Endothelial cell of umbilical vein (primary cell): ENCODE data around the gene TNFRSF1A. TPM values are rescaled to one million over a fixed set of nuclear protein-coding genes. Genes with fewer than 3 reads are reported as not detected.

ENCODE experiments used
- BruUV-seq: library from RNA; stranded (reverse); fragments of 400-500 nt; replicated peaks from 2 replicates; lab custom pipeline; 2021; lab: Mats Ljungman, UMichigan
- CTCF ChIA-PET: fragments of 300-600, 350-600 bp; sonication (Branson Sonifier 250); formaldehyde crosslinking; loops from one replicate; lab custom pipeline; 2021; ENCODE audit warnings: antibody characterized with exemption, inconsistent platforms; lab: Charles Lee
- POLR2A ChIA-PET: fragments of 300-600, 350-600 bp; sonication (Branson Sonifier 250); formaldehyde crosslinking; loops from one replicate; lab custom pipeline; 2021; ENCODE audit warnings: antibody characterized with exemption, inconsistent platforms; lab: Charles Lee
- DNase-seq: peaks from one replicate; pipeline ENCODE4 v3.0.0-alpha.2; 2011; ENCODE audit warnings: low read depth, low spot score
- FAIRE-seq: peaks from 2 replicates; lab custom pipeline; 2011; peaks lifted over from hg19 to GRCh38; lab: Jason Lieb, UNC
- H2AFZ ChIP-seq: 2 replicates; pipeline ENCODE4 v1.6.0; 2012; ENCODE audit warnings: low read depth, low read length, control low read depth, inconsistent platforms
- H3K27ac ChIP-seq: 2 replicates; pipeline ENCODE4 v1.5.1; 2011; ENCODE audit warnings: low read depth, mild to moderate bottlenecking, control low read depth, low read length, moderate library complexity; ENCODE audit not compliant: insufficient read depth
- H3K27me3 ChIP-seq, 2 experiments: 2 replicates each; pipeline versions ENCODE4 v1.6.0 to v1.6.1; 2011; ENCODE audit warnings: low read length in 2 of 2, mixed read lengths in 1 of 2; ENCODE audit not compliant: control insufficient read depth in 2 of 2, insufficient read depth in 2 of 2
- H3K36me3 ChIP-seq, 2 experiments: 2 replicates in 1 of 2; 3 replicates in 1 of 2; pipeline ENCODE4 v1.5.1; 2011; ENCODE audit warnings: low read length in 2 of 2, mild to moderate bottlenecking in 1 of 2, moderate library complexity in 1 of 2; ENCODE audit not compliant: control insufficient read depth in 2 of 2, insufficient read depth in 2 of 2; ENCODE audit errors: extremely low read depth in 1 of 2
- H3K4me1 ChIP-seq: 3 replicates; pipeline ENCODE4 v1.5.1; 2011; ENCODE audit warnings: mild to moderate bottlenecking, low read length; ENCODE audit not compliant: control insufficient read depth, insufficient read depth; ENCODE audit errors: extremely low read depth
- H3K4me2 ChIP-seq: 2 replicates; pipeline ENCODE4 v1.6.1; 2011; ENCODE audit warnings: low read length, control low read depth, mixed read lengths; ENCODE audit not compliant: insufficient read depth
- H3K4me3 ChIP-seq, 3 experiments: fragments of 200-600 bp in 1 of 3; sonication (generic), shearing (Covaris generic) in 1 of 3; replicated peaks in 1 of 3; 2 replicates each; pipeline ENCODE4 v1.5.1; 2011 to 2016; ENCODE audit warnings: control low read depth in 3 of 3, low read length in 3 of 3, mild to moderate bottlenecking in 2 of 3, inconsistent platforms in 1 of 3, low read depth in 1 of 3, moderate library complexity in 1 of 3; ENCODE audit not compliant: insufficient read depth in 1 of 3
- H3K79me2 ChIP-seq: 2 replicates; pipeline ENCODE4 v1.6.0; 2012; ENCODE audit warnings: low read length, inconsistent platforms; ENCODE audit not compliant: control insufficient read depth, insufficient read depth
- H3K9ac ChIP-seq: replicated peaks from 2 replicates; pipeline ENCODE3; 2011; ENCODE audit warnings: low read length, control low read depth; ENCODE audit not compliant: insufficient read depth; ENCODE audit errors: extremely low read depth
- H3K9me1 ChIP-seq: replicated peaks from 3 replicates; pipeline ENCODE4 v1.6.0; 2011; ENCODE audit warnings: mild to moderate bottlenecking, low read length; ENCODE audit not compliant: control insufficient read depth, insufficient read depth; ENCODE audit errors: extremely low read depth
- H3K9me3 ChIP-seq: replicated peaks from 2 replicates; pipeline ENCODE4 v1.5.1; 2012; ENCODE audit warnings: low read length, inconsistent platforms; ENCODE audit not compliant: control insufficient read depth, insufficient read depth
- H4K20me1 ChIP-seq: replicated peaks from 2 replicates; pipeline ENCODE3; 2011; ENCODE audit warnings: mild to moderate bottlenecking, low read length; ENCODE audit not compliant: control insufficient read depth, insufficient read depth; ENCODE audit errors: extremely low read depth
- EZH2 ChIP-seq: IDR thresholded peaks from 2 replicates; pipeline ENCODE4 v1.6.1; 2012; ENCODE audit warnings: borderline replicate concordance, low read depth, mild to moderate bottlenecking, moderate library complexity, low read length, inconsistent platforms; ENCODE audit not compliant: severe bottlenecking
- FOS ChIP-seq: IDR thresholded peaks from 2 replicates; pipeline ENCODE4 v1.6.1; 2011; ENCODE audit warnings: mild to moderate bottlenecking, low read length, moderate library complexity, borderline replicate concordance; ENCODE audit not compliant: insufficient read depth
- GATA2 ChIP-seq: IDR thresholded peaks from 2 replicates; pipeline ENCODE4 v1.7.0; 2011; ENCODE audit warnings: low read depth, mild to moderate bottlenecking, moderate library complexity, mixed read lengths, low read length; ENCODE audit not compliant: insufficient read length, insufficient read depth
- JUN ChIP-seq: IDR thresholded peaks from 2 replicates; pipeline ENCODE4 v1.6.1; 2011; ENCODE audit warnings: borderline replicate concordance, low read depth; ENCODE audit not compliant: insufficient read length, insufficient read depth
- MYC ChIP-seq: IDR thresholded peaks from one replicate; pipeline ENCODE4 v1.6.1; 2011; ENCODE audit warnings: mild to moderate bottlenecking, low read depth, low read length
- POLR2A ChIP-seq: IDR thresholded peaks from 2 replicates; pipeline ENCODE4 v1.6.1; 2012; ENCODE audit warnings: low read depth, mild to moderate bottlenecking, control low read depth, low read length
- POLR2AphosphoS5 ChIP-seq: IDR thresholded peaks from 2 replicates; pipeline ENCODE4 v1.6.1; 2012; ENCODE audit warnings: low read depth, mild to moderate bottlenecking, control low read depth, low read length, moderate library complexity; ENCODE audit not compliant: insufficient read depth
- dilution Hi-C: fragments of 300-500 bp; cut with MboI; formaldehyde crosslinking; loops from one replicate; pipeline ENCODE4 v1.15.0; 2019; ENCODE audit warnings: low sequenced_read_pairs; ENCODE audit not compliant: extremely low pct_ligation_motif_present
- intact Hi-C: fragments of 100-400 bp; cut with micrococcal nuclease; formaldehyde crosslinking; loops from one replicate; pipeline ENCODE4 v1.10.0; 2022
- polyA plus RNA-seq, 4 experiments: library from polyadenylated mRNA; depleted of rRNA in 3 of 4; stranded (reverse) in 3 of 4; unstranded in 1 of 4; fragments of >200 nt; gene quantifications; 2 replicates each; pipeline versions ENCODE4 v1.2.1 to v1.2.3, GENCODE V29; 2011 to 2012; ENCODE audit warnings: missing spikeins in 1 of 4
- total RNA-seq: library from RNA; stranded (reverse); gene quantifications from 2 replicates; pipeline ENCODE4 v1.2.3, GENCODE V29; 2021
- TF ChIP-seq, protein P1 (sequence below), 2 donors: IDR thresholded peaks; 1 replicate in 1 of 2; 2 replicates in 1 of 2; pipeline ENCODE4 v1.5.1; 2011; ENCODE audit warnings: low read length in 2 of 2, mild to moderate bottlenecking in 2 of 2, moderate library complexity in 2 of 2, control low read depth in 1 of 2, inconsistent platforms in 1 of 2, low read depth in 1 of 2; ENCODE audit not compliant: insufficient read depth in 1 of 2; ENCODE audit errors: extremely low read depth in 1 of 2
- TF ChIP-seq, protein P2 (sequence below): IDR thresholded peaks from 2 replicates; pipeline ENCODE4 v1.6.1; 2011; ENCODE audit not compliant: insufficient read depth, insufficient read length

TNFRSF1A gene
- total and polyA plus RNA-seq, 2 donors (not counting 3 experiments of a cell fraction or from before 2014, with no cell fraction given), result 86.5 to 98.2 TPM

DNA sequence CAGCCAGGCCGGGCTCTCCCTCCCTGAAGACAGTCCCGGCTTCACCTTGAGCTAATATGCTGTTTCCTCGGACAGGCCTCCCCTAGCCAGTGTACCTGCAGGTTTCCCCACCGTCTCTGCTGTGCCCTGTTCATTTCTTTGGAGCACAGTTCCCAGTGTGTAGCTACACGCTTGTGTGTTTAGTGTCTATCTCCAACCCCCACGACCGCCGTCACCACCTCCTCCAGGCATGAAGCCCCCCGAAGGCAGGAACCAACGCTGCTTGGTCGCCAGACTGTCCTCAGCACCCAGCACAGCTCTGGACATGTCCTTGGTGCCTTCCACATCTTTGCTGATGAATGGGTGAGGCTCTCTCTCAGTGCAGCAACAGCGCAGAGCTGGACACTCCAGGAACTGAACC, 57.6 kb downstream of the TNFRSF1A start:
- ChIA-PET POLR2A (interaction anchor here (0.6 to 1.0 kb wide), 3 partner anchors 18 to 176 kb away, joined by 3 to 4 read pairs (median 3); no protein-coding TSS in a partner anchor), CTCF (interaction anchor here (0.6 to 6.1 kb wide), 67 partner anchors 9 to 568 kb away, joined by 3 to 120 read pairs (median 4); partner anchors contain the start of gene CD9)
- Histone ChIP-seq H3K27ac (no peak overlapping the region), H3K9ac (peak overlapping the region; percentile 3), H3K9me3 (no peaks in the 10 kb centered on the region), H3K4me2 (no peak overlapping the region), H3K4me3 (no peak overlapping the region), H3K79me2 (no peaks in the 10 kb centered on the region), H3K4me1 (peaks cover 36% of the 10 kb centered on the region), H4K20me1 (no peaks in the 10 kb centered on the region), H3K36me3 (no peaks in the 10 kb centered on the region), H2AFZ (no peak overlapping the region), H3K9me1 (no peaks in the 10 kb centered on the region), H3K27me3 (no peaks in the 10 kb centered on the region)
- DNase-seq (no peak), FAIRE-seq (no peak)
- BruUV-seq, result no TSS peak
- intact Hi-C loops (loop anchor here (2.0 kb wide), 2 partner anchors 39 to 221 kb away; no protein-coding TSS in a partner anchor), dilution Hi-C loops (no loop called here)
- TF ChIP-seq GATA2, result no peak
- no peak for TF ChIP-seq JUN
- no peak for TF ChIP-seq POLR2AphosphoS5

DNA sequence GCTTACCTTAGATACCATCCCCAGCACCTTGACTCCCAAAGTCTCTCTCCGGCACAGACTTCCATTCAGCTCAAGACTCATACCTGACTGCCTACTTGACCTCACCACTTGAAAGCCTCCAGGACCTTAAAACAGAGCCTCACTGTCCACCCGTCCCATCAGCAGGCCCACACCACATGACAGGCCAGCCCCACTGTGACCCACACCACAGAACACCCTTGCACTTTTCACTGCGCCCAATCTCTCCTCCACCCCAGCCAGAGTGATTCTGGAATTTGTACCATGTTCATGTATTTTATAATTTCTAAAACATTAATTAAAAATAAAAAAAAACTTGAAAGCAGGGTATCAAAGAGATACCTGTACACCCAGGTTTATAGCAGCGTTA, 59.4 kb downstream of the TNFRSF1A start:
- no peak for DNase-seq
- no peaks in the 10 kb centered on the region for H3K9me1 ChIP-seq
- dilution Hi-C loops, result no loop called here
- H3K27me3 ChIP-seq, result no peaks in the 10 kb centered on the region
- CTCF ChIA-PET, result interaction anchor here (3.1 to 6.1 kb wide), 2 partner anchors 82 to 86 kb away, joined by 31 to 120 read pairs; partner anchors contain the start of gene CD9
- TF ChIP-seq POLR2AphosphoS5 (no peak), GATA2 (no peak), POLR2A (no peak), FOS (no peak), EZH2 (no peak), JUN (no peak), MYC (no peak)
- TF ChIP-seq, protein P1, sequence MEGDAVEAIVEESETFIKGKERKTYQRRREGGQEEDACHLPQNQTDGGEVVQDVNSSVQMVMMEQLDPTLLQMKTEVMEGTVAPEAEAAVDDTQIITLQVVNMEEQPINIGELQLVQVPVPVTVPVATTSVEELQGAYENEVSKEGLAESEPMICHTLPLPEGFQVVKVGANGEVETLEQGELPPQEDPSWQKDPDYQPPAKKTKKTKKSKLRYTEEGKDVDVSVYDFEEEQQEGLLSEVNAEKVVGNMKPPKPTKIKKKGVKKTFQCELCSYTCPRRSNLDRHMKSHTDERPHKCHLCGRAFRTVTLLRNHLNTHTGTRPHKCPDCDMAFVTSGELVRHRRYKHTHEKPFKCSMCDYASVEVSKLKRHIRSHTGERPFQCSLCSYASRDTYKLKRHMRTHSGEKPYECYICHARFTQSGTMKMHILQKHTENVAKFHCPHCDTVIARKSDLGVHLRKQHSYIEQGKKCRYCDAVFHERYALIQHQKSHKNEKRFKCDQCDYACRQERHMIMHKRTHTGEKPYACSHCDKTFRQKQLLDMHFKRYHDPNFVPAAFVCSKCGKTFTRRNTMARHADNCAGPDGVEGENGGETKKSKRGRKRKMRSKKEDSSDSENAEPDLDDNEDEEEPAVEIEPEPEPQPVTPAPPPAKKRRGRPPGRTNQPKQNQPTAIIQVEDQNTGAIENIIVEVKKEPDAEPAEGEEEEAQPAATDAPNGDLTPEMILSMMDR (IDR thresholded peaks at IDR 0.05; ENCODE audit: extremely low read depth in 1 of 2, insufficient read depth in 1 of 2, low read depth in 1 of 2, low read length in 2 of 2), result no peak
- TF ChIP-seq, protein P2, sequence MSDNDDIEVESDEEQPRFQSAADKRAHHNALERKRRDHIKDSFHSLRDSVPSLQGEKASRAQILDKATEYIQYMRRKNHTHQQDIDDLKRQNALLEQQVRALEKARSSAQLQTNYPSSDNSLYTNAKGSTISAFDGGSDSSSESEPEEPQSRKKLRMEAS, result no peak
- intact Hi-C loops, result no loop called here
- no peak overlapping the region for H2AFZ ChIP-seq
- no peaks in the 10 kb centered on the region for H3K9me3 ChIP-seq
- H4K20me1 ChIP-seq, result no peaks in the 10 kb centered on the region
- H3K4me2 ChIP-seq, result no peak overlapping the region
- no peaks in the 10 kb centered on the region for H3K36me3 ChIP-seq
- no peak overlapping the region for H3K9ac ChIP-seq
- H3K79me2 ChIP-seq, result no peaks in the 10 kb centered on the region
- H3K4me1 ChIP-seq, result peaks cover 47% of the 10 kb centered on the region
- FAIRE-seq, result no peak
- POLR2A ChIA-PET, result no interaction called here
- no peak overlapping the region for H3K27ac ChIP-seq
- no TSS peak for BruUV-seq
- H3K4me3 ChIP-seq, result no peak overlapping the region
